ENCODE results near the gene GSK3B. TPM values are rescaled to one million over a fixed set of nuclear protein-coding genes. Genes with fewer than 3 reads are reported as not detected.

GSK3B gene
- total and polyA plus RNA-seq, 10 of the 15 experiments (the other 5 are each of a cell fraction or from before 2014, with no cell fraction given) = 8.5 to 49.8 (median 25.5) TPM

- Histone ChIP-seq H3K4me1 (ENCODE audit: control insufficient read depth, insufficient read depth, low read length) (no peaks in the 10 kb centered on the region), H3K79me2 (ENCODE audit: control insufficient read depth, insufficient read depth, low read length) (peaks cover 85% of the 10 kb centered on the region), H3K4me3 (no peak overlapping the region), H3K36me3 (ENCODE audit: control insufficient read depth in 2 of 2, insufficient read depth in 2 of 2, low read length in 1 of 2) (peaks cover 4 to 7% of the 10 kb centered on the region in 2 experiments; a peak in 3 of 4 replicates), H3K9ac (ENCODE audit: control insufficient read depth, insufficient read depth, low read length) (no peak overlapping the region), H3K27ac (ENCODE audit: control insufficient read depth, insufficient read depth) (no peak overlapping the region), H2AFZ (ENCODE audit: control insufficient read depth, low read depth, low read length) (no peak overlapping the region), H3K9me3 (replicated peaks; ENCODE audit: control insufficient read depth, insufficient read depth, low read length) (peaks cover 37% of the 10 kb centered on the region), H4K20me1 (ENCODE audit: control insufficient read depth, insufficient read depth) (no peaks in the 10 kb centered on the region), H3K27me3 (replicated peaks in 1 of 2; ENCODE audit: control insufficient read depth in 2 of 2, insufficient read depth in 2 of 2, low read length in 1 of 2) (no peaks in the 10 kb centered on the region), H3K4me2 (ENCODE audit: control insufficient read depth, insufficient read depth) (no peak overlapping the region)
- POLR2A ChIA-PET = no interaction called here
- no peak for ATAC-seq
- no peak for DNase-seq (ENCODE audit: low read depth, low spot score)
- SMC1A ChIA-PET (ENCODE audit: uncharacterized antibody, unreplicated experiment) = no interaction called here
- FAIRE-seq = no peak
- RAD21 ChIA-PET (ENCODE audit: unreplicated experiment) = no interaction called here
- intact Hi-C loops (cut with micrococcal nuclease; ENCODE audit: unreplicated experiment) (no loop called here), in situ Hi-C loops (cut with MboI) (no loop called here)
- CTCF ChIA-PET = interaction anchor here (1.1 kb wide), 2 partner anchors 8 to 376 kb away, joined by 3 to 4 read pairs; no protein-coding TSS in a partner anchor
- WGBS (ENCODE audit: insufficient coverage, insufficient replicate concordance, low lambda C conversion rate, missing lambda C conversion rate) = 94% methylated on average over 8 of the region's 8 CpGs
- BruUV-seq (replicated peaks) = no TSS peak
- no peak for TF ChIP-seq POLR2AphosphoS2 (IDR thresholded peaks at IDR 0.05; ENCODE audit: low read depth, low read length)
- no peak for TF ChIP-seq IKZF2 (IDR thresholded peaks at IDR 0.05)
- TF ChIP-seq CBX5 (IDR thresholded peaks at IDR 0.05; ENCODE audit: low read depth) = no peak
- no peak for TF ChIP-seq SP1 (IDR thresholded peaks at IDR 0.05; ENCODE audit: low read depth, low read length)
- no peak for TF ChIP-seq EGR1 (IDR thresholded peaks at IDR 0.05; ENCODE audit: borderline replicate concordance in 1 of 2, low read depth in 2 of 2, low read length in 2 of 2)
- no peak for TF ChIP-seq HDAC2 (IDR thresholded peaks at IDR 0.05)
- TF ChIP-seq ZNF592 (IDR thresholded peaks at IDR 0.05) = no peak
- TF ChIP-seq ZNF217 (IDR thresholded peaks at IDR 0.05) = no peak
These were observed 53.4 kb downstream of the GSK3B start for GRCh38 chr3:120040813-120041377.
